Panc1 (cell line): ENCODE results near the gene PPP2R1B. TPM values are rescaled to one million over a fixed set of nuclear protein-coding genes. Genes with fewer than 3 reads are reported as not detected.

Source experiments
- ATAC-seq: fragments of 200-7000 bp; cut with Tn5 transposase; 2 replicates; pipeline ENCODE4 v1.9.1; 2020; ENCODE audit warnings: mild to moderate bottlenecking, moderate library complexity
- BruUV-seq: library from RNA; stranded (reverse); fragments of 400-500 nt; replicated peaks from 2 replicates; lab custom pipeline; 2021; lab: Mats Ljungman, UMichigan
- CTCF ChIA-PET: fragments of 300-600 bp; sonication (Branson Sonifier 250); formaldehyde crosslinking; loops from one replicate; lab custom pipeline; 2022; ENCODE audit warnings: antibody characterized with exemption; lab: Charles Lee
- POLR2A ChIA-PET: fragments of 300-600 bp; sonication (Branson Sonifier 250); formaldehyde crosslinking; loops from one replicate; lab custom pipeline; 2022; ENCODE audit warnings: antibody characterized with exemption; lab: Charles Lee
- DNase-seq: peaks from one replicate; pipeline ENCODE4 v3.0.0-alpha.2; 2010; ENCODE audit warnings: low read depth, low spot score
- H3K27ac ChIP-seq: 2 replicates; pipeline ENCODE4 v1.5.1; 2011; ENCODE audit warnings: mild to moderate bottlenecking, low read length, inconsistent platforms
- H3K27me3 ChIP-seq: fragments of 200-500 bp; sonication (Bioruptor generic); 2 replicates; pipeline ENCODE4 v1.6.0; 2014; ENCODE audit warnings: low read length, inconsistent platforms; ENCODE audit not compliant: control insufficient read depth, insufficient read depth
- H3K36me3 ChIP-seq: fragments of 200-500 bp; sonication (Bioruptor generic); 2 replicates; pipeline ENCODE4 v1.5.1; 2014; ENCODE audit warnings: inconsistent platforms, mild to moderate bottlenecking, low read length, moderate library complexity; ENCODE audit not compliant: control insufficient read depth, insufficient read depth
- H3K4me1 ChIP-seq: 2 replicates; pipeline ENCODE4 v1.5.1; 2011; ENCODE audit warnings: inconsistent platforms, mild to moderate bottlenecking, low read length, moderate library complexity; ENCODE audit not compliant: control insufficient read depth, insufficient read depth
- H3K4me3 ChIP-seq, 2 experiments: 2 replicates each; pipeline ENCODE4 v1.5.1; 2011 to 2012; ENCODE audit warnings: low read depth in 2 of 2, low read length in 2 of 2, mild to moderate bottlenecking in 2 of 2, inconsistent platforms in 1 of 2, moderate library complexity in 1 of 2
- H3K9me3 ChIP-seq: fragments of 200-500 bp; sonication (Bioruptor generic); 2 replicates; pipeline ENCODE4 v1.5.1; 2014; ENCODE audit warnings: low read depth, mild to moderate bottlenecking, inconsistent platforms, low read length, moderate library complexity; ENCODE audit not compliant: control insufficient read depth, insufficient read depth
- POLR2AphosphoS5 ChIP-seq: IDR thresholded peaks from 2 replicates; pipeline ENCODE4 v1.6.1; 2012; ENCODE audit warnings: mild to moderate bottlenecking, low read depth, low read length, moderate library complexity
- SIN3A ChIP-seq: IDR thresholded peaks from 2 replicates; pipeline ENCODE4 v1.6.1; 2012; ENCODE audit warnings: low read depth, mild to moderate bottlenecking, low read length, moderate library complexity, borderline replicate concordance; ENCODE audit not compliant: insufficient read depth
- TCF7L2 ChIP-seq: IDR thresholded peaks from 2 replicates; pipeline ENCODE4 v1.6.1; 2011; ENCODE audit warnings: mild to moderate bottlenecking, low read depth, low read length, inconsistent platforms
- in situ Hi-C: cut with HindIII; loops from 2 replicates; pipeline ENCODE4 v1.10.0; 2016; ENCODE audit warnings: low sequenced_read_pairs, low pct_unique_long_range_greater_than_20kb
- intact Hi-C: fragments of 100-400 bp; cut with micrococcal nuclease; formaldehyde crosslinking; loops from one replicate; pipeline ENCODE4 v1.10.0; 2022; ENCODE audit not compliant: unreplicated experiment
- total RNA-seq: library from RNA; stranded (reverse); gene quantifications from one replicate; pipeline ENCODE4 v1.2.1, GENCODE V29; 2021; ENCODE audit not compliant: unreplicated experiment
- TF ChIP-seq, protein P1 (sequence below): fragments of 450-650 bp; IDR thresholded peaks from 2 replicates; pipeline ENCODE4 v1.5.1; 2017; ENCODE audit warnings: mild to moderate bottlenecking
- TF ChIP-seq, protein P2 (sequence below), 2 experiments: IDR thresholded peaks; 2 replicates each; pipeline ENCODE4 v1.6.1; 2011 to 2012; ENCODE audit warnings: low read depth in 2 of 2, control low read depth in 1 of 2, low read length in 1 of 2, mild to moderate bottlenecking in 1 of 2, moderate library complexity in 1 of 2; ENCODE audit not compliant: insufficient read depth in 1 of 2

PPP2R1B gene
- total RNA-seq, 1 experiment from 2014 or later = 57.7 TPM

DNA sequence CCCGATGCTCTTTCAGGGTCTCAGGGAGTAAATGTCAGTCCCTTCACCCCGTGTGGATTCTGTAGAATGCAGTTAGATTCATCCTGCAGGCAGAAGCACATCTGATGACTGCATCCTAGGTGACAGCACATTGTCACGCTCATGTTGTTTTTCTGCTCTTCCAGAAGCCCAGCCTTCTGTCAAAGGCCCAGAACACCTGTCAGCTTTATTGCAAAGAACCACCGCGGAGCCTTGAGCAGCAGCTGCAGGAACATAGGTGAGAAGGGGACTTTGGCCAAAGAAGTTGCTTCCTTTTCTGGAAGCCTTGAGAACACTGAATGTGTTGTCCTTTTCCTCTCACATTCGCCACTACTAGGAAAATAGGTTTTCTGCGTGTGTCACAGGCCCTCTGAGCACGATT, 43.7 kb downstream of the PPP2R1B start:
- CTCF ChIA-PET = no interaction called here
- intact Hi-C loops = no loop called here

DNA sequence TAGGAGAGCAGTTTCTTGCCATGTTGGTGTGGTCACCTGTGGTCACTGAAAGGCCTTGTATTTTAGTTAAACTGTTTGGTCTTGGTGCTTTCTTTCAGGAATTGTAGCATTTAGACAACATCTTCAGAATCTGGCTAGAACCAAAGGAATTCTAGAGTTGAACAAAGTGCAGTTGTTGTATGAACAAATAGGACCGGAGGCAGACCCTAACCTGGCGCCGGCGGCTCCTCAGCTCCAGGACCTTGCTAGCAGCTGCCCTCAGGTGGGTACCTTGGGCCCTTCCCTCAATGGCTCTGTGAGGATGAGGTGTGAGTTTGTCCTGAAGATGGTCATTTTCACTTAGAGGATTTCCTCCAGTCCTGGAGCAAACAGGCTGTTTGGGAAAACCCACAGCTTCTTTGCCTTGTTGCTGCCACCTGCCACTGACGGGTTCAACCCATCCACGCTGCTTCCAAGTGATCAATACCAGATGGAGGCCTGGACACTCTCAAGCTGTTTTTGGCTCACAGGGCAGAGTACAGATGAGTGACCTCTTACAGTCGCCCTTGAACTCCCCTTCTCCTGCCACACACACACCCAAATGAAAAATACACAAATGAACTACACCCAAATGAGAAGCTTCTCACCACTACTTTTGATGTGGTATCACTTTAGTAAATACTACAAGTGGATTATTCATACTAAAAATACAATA, 45.2 kb downstream of the PPP2R1B start:
- TF ChIP-seq TCF7L2 = no peak
- TF ChIP-seq, protein P1, sequence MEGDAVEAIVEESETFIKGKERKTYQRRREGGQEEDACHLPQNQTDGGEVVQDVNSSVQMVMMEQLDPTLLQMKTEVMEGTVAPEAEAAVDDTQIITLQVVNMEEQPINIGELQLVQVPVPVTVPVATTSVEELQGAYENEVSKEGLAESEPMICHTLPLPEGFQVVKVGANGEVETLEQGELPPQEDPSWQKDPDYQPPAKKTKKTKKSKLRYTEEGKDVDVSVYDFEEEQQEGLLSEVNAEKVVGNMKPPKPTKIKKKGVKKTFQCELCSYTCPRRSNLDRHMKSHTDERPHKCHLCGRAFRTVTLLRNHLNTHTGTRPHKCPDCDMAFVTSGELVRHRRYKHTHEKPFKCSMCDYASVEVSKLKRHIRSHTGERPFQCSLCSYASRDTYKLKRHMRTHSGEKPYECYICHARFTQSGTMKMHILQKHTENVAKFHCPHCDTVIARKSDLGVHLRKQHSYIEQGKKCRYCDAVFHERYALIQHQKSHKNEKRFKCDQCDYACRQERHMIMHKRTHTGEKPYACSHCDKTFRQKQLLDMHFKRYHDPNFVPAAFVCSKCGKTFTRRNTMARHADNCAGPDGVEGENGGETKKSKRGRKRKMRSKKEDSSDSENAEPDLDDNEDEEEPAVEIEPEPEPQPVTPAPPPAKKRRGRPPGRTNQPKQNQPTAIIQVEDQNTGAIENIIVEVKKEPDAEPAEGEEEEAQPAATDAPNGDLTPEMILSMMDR = no peak
- no peak for TF ChIP-seq POLR2AphosphoS5
- no peak for TF ChIP-seq SIN3A
- TF ChIP-seq, protein P2, sequence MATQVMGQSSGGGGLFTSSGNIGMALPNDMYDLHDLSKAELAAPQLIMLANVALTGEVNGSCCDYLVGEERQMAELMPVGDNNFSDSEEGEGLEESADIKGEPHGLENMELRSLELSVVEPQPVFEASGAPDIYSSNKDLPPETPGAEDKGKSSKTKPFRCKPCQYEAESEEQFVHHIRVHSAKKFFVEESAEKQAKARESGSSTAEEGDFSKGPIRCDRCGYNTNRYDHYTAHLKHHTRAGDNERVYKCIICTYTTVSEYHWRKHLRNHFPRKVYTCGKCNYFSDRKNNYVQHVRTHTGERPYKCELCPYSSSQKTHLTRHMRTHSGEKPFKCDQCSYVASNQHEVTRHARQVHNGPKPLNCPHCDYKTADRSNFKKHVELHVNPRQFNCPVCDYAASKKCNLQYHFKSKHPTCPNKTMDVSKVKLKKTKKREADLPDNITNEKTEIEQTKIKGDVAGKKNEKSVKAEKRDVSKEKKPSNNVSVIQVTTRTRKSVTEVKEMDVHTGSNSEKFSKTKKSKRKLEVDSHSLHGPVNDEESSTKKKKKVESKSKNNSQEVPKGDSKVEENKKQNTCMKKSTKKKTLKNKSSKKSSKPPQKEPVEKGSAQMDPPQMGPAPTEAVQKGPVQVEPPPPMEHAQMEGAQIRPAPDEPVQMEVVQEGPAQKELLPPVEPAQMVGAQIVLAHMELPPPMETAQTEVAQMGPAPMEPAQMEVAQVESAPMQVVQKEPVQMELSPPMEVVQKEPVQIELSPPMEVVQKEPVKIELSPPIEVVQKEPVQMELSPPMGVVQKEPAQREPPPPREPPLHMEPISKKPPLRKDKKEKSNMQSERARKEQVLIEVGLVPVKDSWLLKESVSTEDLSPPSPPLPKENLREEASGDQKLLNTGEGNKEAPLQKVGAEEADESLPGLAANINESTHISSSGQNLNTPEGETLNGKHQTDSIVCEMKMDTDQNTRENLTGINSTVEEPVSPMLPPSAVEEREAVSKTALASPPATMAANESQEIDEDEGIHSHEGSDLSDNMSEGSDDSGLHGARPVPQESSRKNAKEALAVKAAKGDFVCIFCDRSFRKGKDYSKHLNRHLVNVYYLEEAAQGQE (IDR thresholded peaks at IDR 0.05; ENCODE audit: insufficient read depth in 1 of 2, low read depth in 2 of 2, low read length in 1 of 2) = no peak
- no TSS peak for BruUV-seq

More for the DNA sequence above, 43.7 kb downstream of the PPP2R1B start:
- Histone ChIP-seq H3K36me3 (peaks cover 26% of the 10 kb centered on the region), H3K4me1 (peaks cover 11% of the 10 kb centered on the region), H3K9me3 (no peaks in the 10 kb centered on the region), H3K27ac (no peak overlapping the region), H3K27me3 (no peaks in the 10 kb centered on the region), H3K4me3 (no peak overlapping the region)
- no peak for DNase-seq
- POLR2A ChIA-PET = no interaction called here
- BruUV-seq = no TSS peak
- ATAC-seq = no peak
- in situ Hi-C loops = no loop called here
- TF ChIP-seq, protein P2 (IDR thresholded peaks at IDR 0.05; ENCODE audit: insufficient read depth in 1 of 2, low read depth in 2 of 2, low read length in 1 of 2) = no peak
- TF ChIP-seq POLR2AphosphoS5 (no peak), SIN3A (no peak), TCF7L2 (no peak)
- TF ChIP-seq, protein P1 = no peak

More for the DNA sequence above, 45.2 kb downstream of the PPP2R1B start:
- no peak overlapping the region for H3K4me3 ChIP-seq
- no peaks in the 10 kb centered on the region for H3K9me3 ChIP-seq
- ATAC-seq (no peak), DNase-seq (no peak)
- intact Hi-C loops (no loop called here), in situ Hi-C loops (no loop called here)
- CTCF ChIA-PET = no interaction called here
- POLR2A ChIA-PET = no interaction called here
- H3K4me1 ChIP-seq = peaks cover 11% of the 10 kb centered on the region
- H3K36me3 ChIP-seq = peaks cover 26% of the 10 kb centered on the region
- no peak overlapping the region for H3K27ac ChIP-seq
- no peaks in the 10 kb centered on the region for H3K27me3 ChIP-seq
